ENCODE results near the gene MAPKAPK2.
A peak's percentile ranks its signal among the peaks of the same experiment; 100 is the strongest.

Gene MAPKAPK2

DNA sequence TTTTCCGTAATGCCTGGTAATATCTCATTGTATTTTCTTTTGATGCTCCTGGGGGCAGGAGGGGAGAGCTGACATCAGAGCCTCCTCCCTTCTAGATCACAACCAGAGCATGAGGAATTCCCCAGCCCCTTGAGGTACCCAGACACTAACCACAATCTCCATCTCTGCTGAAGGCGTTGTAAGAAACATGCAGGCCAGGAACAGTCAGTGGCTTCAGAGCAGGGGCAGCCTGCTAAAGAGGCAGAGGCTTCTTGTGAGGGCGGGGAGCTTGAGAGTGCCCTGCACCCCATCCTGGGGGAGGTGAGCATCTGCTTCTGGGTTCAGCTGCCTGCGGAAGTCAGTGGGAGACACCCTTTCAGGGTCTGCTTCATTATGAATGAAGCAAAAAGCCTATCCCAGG is 19.0 kb downstream of the MAPKAPK2 start:
- peak; percentile 21 for DNase-seq (ENCODE audit: low read depth, low spot score)

DNA sequence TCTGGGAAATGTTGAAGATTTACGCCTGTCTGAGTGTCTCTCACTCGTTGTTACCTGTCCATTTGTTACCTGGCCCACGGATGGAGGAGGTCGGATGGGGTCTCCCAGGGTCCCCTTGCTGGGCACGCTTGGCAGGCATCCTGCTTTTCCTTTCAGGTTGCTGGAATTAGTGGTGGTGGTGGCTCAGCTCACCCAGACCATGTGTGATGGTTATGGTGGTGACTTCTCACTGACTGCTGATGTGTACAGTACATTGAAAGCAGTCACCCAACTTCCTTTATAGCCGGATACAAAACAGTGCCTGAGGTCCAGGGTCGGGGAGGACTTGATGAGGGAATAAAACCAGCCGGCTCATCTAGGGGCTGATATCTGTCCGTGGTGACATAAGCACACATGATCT is 19.5 kb downstream of the MAPKAPK2 start:
- DNase-seq (ENCODE audit: low read depth, low spot score): no peak

DNA sequence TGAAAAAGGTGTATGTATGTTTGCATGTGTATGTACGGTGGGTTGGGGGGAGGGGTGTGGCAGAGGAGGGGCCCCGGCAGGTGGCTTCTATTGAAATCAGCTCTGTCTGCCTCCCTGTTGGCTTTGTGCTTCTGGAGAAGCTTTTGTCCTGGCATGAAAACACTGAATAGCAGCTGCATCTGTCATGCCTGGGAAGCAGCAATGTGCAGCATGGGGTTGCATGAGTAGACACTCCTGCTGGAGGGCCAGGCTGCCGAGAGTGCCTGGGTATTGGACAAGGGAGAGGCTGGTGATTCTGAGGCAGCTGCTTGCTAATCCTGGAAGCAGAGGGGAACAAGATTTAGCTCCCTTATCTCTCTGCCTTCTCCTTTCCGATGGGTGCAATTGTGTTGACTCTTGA is 20.5 kb downstream of the MAPKAPK2 start:
- no peak for DNase-seq (ENCODE audit: low read depth, low spot score)

DNA sequence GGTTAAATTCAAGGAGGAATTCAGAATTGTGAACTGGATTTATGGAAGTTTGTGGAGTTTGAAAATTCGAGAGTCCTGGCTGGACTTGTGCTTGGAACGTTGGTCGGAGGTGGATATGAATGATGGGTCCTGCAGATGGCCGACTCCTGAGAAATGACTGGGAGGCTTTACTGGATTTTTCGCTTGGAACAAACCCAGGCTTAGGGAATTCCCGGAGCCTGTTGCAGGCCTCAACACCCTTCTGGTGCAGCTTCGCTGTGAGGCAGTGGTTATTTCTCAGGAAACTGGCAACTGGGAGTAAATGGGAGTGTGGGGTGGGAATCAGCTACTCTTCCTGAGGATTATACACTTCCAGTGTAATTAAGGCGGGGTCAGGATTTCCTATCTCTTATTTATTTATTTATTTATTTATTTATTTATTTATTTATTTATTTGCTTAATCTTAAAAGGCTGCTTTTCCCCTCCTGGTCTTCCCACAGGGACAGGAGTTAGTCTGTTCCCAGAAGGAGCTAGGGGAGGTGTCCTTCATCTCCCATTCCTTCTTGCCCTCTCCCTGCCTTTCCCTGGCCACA is 21.1 kb downstream of the MAPKAPK2 start:
- no peak for DNase-seq (ENCODE audit: low read depth, low spot score)

DNA sequence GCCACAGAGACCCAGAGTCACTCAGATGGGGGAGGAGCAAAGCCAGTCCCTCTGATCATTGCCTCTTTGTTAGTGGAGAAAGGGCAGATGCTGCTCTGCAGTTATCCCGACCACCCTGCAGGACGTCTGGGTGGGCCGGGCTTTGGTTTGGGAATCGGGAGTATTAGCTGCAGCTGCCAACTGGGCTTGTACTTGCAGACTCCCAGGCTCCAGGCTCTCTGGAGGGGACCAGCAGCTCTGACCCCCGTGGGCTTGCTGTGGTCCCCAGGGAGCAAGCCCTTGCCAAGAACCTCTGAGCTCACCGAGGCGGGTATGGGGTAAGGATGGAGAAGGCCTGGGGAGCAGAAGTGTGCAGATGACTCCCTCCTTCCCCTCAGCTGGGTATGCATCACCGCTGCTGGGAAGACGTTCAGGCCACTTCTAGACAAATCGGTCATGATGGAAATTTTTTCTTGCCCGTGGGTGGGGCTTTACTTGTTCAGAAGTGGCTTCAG is 21.6 kb downstream of the MAPKAPK2 start:
- no peak for DNase-seq (ENCODE audit: low read depth, low spot score)

DNA sequence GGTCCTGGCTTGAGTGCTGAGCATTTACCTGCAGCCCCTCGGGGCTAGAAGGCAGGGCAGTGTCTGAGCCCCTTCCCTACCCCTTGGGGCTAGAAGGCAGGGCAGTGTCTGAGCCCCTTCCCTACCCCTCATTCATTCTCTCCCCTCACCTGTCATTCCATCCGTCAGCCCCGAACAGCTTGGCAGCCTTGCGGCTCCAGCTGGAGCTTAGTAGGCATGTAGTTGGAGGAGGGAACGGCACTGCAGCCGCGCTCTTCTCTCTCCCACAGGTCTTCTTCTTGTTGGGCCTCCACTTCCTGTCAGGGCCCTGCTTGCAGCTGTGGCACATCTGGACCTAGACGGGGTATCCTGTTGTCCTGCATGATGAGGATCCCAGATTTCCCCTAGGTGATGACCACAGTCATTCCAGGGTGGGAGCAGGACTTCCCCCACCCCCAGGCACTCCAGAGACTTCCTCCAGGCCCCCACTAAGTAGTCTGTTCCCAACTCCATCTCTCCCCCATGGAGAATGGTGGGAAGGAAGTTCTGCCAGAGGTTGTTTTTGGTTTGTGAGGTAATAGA is 22.2 kb downstream of the MAPKAPK2 start:
- DNase-seq (ENCODE audit: low read depth, low spot score): no peak

DNA sequence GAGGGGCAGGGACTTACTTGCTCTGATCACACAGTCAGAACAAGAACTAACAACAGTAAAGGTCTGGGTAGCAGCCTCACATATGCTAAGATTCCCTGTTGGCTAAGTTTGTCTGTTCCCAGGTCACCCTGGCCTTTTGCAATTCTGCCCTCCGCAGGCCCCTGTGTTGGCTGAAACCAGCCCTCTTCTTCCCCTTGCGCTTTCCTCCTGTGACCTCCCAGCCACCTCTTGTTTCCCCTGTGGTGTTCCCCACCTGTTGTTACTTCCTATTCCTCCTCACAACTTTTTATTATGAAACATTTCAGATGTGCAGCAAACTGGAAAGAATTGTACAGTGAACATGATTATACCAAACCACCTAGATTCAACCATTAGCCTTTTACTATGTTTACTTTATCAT is 23.4 kb downstream of the MAPKAPK2 start:
- no peak for DNase-seq (ENCODE audit: low read depth, low spot score)

DNA sequence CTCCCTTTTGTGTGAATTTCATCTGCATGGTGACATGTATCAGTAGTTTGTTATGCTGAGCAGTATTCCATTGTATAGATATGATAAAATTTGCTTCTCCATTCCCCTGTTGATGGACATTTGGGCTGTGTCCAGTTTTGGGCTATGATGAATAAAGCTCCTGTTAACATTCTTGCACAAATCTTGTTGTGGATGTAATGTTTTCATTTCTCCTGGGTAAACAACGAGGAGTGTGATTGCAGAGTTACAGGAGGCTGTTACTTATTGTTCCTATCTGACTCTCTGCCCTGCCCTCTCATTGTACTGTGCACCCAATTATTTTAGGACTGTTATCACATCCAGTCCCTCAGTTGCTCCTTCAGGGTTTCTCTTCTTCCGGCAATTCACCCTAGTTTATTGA is 24.2 kb downstream of the MAPKAPK2 start:
- DNase-seq (ENCODE audit: low read depth, low spot score): no peak

DNA sequence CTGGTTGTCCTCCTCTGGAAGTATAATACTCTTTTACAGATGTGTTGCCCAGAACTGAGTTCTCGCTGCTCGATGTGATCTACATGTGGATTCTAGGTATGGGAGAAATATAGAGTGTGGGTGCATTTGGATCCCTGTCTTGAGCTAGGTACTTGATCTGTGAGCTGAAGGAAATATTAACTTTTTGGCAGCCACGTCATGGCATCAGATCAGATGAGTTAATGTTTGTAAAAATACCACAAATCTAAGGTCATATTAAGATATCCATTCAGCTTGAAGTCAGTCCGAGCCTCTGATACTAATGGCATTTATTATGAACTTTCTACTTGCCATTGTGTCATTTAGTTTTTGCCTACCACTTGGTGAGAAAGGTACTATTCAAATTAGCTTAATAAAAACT is 24.6 kb downstream of the MAPKAPK2 start:
- DNase-seq (ENCODE audit: low read depth, low spot score): no peak

DNA sequence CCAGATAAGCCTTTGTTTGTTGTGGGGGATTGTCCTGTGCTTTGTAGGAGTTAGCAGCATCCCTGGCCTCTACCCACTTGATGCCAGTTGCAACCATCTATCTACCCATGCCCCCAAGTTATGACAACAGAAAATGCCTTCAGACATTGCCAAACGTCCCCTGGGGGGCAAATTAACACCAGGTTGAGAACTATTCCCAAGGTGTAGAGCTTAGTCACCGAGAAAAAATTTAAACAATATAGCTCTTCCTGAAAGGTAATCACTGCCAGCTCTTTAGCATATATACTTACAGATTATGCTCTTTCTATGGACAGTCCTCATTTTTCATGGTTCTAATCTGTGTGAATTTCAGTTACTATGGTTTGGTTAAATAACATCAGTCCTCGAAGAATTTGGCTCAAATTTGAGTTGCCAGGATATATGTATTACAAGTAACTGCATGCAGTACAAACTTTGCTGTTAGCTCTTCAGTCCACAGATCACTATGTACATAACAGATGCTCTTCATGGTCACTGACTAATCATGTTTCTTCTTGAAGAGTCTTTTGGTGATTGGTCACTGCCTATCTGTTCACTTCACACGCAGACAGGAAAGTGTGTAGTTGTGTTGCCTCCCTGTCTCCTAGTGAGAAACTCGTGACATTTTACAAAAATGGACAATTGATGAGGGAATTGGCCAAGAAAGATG is 25.2 kb downstream of the MAPKAPK2 start:
- no peak for DNase-seq (ENCODE audit: low read depth, low spot score)

DNA sequence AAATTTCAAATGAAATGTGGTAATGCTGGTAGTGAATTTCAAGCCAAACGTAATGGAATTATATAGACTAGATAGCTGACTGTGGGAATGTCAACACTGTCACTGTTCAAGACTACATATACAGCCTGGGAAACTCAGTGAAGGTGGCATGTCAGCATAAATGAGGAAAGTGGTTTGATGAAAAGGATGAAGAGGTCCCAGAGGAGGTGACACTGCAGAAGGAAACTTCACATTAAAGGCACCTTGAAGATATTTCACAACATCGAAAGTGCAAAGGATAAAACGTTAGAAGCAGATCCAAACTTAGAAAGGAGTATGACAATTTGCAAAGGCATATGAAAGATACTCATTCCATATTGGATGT is 25.7 kb downstream of the MAPKAPK2 start:
- no peak for DNase-seq (ENCODE audit: low read depth, low spot score)

DNA sequence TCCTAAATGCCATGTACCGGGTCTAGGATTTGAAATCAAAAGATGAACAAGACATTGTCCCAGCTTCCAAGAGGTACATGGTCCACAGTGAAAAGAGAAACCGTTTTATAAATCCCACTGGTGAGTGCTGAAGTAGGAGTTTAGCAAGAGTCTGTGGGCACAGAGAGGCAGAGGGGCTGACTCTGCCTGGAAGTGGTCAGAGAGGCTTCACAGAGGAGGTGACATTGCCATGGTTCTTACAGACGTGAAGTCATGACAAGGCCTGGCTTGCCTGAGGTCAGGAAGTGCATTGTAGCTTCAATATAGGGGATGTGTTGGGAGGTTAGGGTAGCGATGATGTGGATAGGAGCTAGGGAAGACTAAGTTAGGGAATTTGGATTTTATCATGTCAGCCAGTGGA is 28.4 kb downstream of the MAPKAPK2 start:
- DNase-seq (ENCODE audit: low read depth, low spot score): no peak

DNA sequence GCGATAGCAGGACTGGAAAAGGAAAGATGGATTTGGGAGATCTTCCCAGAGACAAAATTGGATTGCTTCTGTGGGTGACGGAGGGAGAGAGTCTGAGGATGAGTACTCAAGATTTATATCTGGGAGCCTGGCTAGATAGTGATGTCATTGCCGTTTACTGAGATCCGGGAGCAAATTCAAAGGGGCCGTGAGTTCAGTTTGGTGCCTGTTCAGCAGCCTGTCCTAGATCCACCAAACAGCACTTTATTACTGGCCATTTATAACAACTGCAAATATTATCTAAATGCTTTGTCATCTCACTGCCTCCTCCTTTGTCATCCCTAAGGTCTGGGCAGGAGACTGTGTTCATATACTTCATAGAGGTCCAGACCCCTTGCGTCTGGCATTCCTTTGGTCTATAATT is 29.2 kb downstream of the MAPKAPK2 start:
- no peak for DNase-seq (ENCODE audit: low read depth, low spot score)

DNA sequence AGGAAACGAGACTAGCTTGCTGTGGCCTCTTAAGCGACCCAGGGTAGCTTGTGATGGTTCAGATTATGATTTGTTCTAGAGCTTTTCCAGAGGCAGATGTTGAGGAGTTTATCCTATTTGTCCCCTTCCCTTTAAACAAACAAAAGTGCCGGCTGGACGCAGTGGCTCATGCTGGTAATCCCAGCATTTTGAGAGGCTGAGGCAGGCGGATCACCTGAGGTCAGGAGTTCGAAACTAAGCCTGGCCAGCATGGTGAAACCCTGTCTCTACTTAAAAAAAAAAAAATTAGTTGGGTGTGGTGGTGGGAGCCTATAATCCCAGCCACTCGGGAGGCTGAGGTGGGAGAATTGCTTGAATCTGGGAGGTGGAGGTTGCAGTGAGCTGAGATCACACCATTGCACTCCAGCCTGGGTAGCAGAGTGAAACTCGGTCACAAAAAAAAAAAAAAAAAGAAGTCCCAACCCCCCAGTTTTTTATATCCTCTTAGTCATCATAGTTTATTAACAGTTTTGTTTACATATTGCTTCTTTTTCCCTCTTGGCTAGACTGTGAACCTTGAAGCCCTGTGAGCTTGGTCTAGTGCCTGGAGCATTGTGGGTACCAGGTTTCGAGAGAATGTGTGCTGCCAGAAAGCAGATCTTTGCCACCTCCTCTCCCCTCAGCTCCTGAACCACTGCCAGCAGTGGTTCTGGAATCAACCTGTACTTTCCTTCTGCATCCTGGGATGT is 29.8 kb downstream of the MAPKAPK2 start:
- no peak for DNase-seq (ENCODE audit: low read depth, low spot score)

DNA sequence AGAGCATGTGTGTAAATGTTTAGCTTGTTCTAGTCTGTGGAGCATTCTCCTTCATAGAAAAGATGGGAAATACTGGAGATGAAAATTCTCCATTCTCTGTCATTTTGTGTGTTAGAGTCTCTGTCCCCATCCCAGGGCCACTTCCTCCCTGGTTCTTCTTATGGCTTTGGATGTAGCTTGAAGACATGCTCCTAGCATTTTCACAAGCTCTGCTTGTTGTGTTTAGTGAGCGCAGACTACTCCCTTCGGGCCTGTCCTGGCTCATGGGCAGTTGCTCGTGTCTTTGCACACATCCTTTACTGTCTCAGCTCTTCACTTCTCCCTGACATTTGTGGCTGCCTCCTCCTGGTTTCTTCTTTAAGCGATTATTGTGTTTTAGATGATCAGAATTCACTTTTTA is 30.4 kb downstream of the MAPKAPK2 start:
- no peak for DNase-seq (ENCODE audit: low read depth, low spot score)

DNA sequence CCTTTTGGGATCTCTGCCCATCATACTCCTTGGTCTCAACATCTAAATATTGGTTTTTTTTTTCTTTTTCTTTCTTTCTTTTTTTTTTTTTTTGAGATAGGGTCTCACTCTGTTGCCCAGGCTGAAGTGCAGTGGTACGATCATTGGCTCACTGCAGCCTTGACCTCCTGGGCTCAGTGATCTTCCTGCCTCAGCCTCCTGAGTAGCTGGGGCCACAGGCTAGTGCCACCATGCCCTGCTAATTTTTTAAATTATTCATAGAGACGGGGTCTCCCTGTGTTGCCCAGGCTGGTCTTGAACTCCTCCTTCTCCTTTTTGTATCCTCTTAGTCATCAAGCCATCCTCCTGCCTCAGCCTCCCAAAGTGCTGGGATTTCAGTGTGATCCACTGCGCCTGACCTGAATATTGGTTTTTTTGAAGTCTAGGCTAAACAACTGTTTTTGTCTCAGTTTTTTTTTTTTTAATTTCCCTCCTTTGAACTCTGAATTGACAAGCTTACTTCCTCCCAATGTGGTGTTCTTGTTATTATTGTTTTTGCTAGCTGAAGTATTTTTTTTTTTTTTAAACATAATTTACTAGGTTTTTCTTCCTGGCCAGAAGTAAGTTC is 30.9 kb downstream of the MAPKAPK2 start:
- no peak for DNase-seq (ENCODE audit: low read depth, low spot score)

DNA sequence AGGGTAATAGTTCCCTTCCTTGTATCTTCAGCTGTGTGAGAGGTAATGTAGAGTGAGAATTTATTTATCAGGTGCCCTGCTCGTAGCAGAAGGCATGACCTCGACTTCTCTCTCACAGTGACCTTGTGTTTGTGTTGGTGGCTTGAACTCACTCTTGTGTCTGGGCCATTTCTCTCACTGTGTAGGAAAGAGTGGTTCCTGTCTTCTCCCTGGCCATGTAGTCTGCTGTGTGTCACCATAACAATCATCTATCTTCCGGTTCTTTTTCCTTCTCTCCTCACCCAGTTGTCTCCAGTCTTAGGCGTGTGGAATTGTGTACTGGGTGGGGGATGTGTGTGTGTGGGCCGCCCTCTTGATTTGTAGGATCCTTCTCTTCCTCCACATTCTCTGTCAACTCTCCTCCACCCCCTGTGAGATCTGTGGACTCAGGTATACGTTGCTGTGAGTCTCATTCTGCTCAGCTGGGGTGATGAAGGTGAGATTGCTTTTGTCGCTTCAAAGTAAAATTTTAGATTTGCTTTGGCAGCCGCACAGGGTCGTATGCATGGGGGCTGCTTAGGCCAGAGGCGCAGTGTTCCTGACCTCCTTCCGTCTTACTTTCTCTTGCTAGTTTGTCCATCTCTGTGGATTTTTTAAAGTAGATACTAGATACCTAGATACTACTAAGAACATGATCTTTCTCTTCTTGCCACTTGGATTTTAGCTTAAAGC is 31.6 kb downstream of the MAPKAPK2 start:
- no peak for DNase-seq (ENCODE audit: low read depth, low spot score)

DNA sequence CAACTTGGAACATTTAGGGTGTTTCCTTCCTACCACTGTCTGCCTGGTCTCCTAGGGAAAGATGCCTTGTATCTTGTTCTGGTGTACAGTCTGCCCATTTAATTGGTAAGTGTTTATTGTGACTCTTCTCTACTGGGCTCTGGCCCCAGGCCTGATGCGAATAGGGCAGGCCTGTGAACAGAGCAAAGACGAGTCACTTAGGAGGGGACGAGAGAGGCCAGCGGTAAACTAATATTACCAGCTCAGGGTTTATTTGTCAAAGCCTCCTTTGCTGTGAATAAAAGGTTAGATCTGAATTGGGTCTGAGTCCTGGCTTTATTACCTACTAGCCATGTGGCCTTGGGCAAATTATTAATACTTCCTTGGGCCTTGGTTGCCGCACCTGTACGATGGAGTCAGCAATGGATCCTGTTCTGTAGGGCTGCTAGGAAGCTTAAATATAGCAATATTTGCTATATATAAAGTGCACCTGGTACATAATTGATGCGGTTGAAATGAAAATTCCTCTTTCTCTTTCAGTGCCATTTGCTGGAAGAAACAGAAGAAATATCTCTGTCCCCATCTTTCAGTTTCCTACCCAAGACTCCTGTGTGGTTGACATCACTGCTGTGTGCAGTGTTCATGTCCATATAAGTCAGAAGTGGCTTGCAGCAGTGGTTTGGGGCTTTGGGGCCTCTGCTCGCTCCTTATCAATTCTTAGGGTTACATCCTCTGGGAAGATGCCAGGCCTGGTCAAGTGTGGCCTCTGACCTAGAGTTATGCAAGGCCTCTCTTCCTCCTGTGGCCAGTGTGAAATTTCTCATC is 32.4 kb downstream of the MAPKAPK2 start:
- no peak for DNase-seq (ENCODE audit: low read depth, low spot score)

DNA sequence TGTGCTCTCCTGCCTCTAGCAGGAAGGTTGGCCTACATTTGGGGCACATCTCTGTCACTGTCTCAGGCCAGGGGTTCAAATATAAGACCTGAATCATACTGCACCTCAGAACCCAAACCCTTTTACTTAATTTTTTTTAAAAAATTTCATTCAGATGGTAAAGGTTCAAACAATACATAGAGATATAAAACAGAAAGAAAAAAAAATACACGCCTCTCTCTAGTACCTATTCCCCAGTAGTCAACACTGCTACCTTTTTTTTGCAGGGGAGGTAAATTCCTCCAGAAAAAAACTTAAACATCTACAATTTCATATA is 32.9 kb downstream of the MAPKAPK2 start:
- no peak for DNase-seq (ENCODE audit: low read depth, low spot score)

DNA sequence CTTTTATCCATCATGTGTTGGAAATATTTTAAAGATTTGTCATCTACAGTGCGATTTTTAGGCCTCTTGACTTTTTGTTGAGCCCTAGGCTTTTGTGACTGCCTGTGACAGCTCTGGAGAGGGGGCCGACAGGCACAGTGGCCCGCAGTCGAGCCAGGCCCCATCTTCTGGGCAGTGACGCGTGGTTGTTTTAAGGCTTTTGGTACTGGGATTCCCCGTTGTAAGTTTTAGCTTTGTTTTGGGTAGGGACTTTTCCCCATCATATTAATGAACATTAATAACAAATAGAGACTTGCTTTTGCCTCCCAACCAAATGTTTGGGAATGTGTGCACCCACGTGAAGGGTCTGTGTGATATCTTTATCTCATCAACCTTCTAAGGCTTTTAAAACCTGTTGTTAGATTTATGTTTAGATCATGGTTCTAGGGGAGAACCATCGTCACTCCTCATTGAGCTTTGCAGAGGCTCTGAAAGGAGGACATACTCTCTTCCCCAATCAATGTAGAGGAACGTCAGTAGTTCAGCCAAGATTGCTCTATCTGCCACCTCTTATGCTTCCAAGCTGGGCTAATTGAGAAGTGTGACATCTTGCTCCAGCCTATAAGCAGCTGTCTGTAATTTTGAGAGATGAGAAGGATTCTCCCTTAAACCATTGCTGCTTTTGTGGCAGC is 34.6 kb downstream of the MAPKAPK2 start:
- no peak for DNase-seq (ENCODE audit: low read depth, low spot score)
